HG03558 (cell line): Measurements from ENCODE around the gene HNMT.

Experiments used
- ATAC-seq: cut with Tn5 transposase; IDR thresholded peaks from one replicate; pipeline ENCODE4 v1.9.1; 2021; ENCODE audit warnings: moderate number of reproducible peaks; ENCODE audit not compliant: unreplicated experiment; ENCODE audit errors: extremely low read depth

HNMT gene

GRCh38 chr2:137944714-137945113 lies 19.6 kb upstream of the HNMT start:
- ATAC-seq, result no peak

DNA sequence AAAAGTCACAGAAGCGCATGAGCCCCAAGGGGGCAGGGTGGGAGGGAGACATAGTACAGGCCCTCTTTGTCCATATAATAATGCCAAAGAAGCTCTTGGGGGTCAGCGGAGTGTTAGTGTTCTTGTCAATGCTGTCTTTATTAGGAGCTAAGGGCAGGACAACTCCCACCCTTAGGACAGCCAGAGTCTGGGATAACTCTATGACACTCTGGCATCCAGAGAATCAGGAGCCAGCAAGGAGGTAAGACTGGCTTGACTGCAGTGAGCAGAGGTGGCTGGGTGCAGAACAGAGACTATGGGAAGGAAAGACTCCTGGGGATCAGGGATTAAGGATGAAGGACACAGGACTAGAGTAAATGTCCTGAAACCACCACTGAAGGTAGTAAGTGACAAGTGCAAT lies 19.0 kb upstream of the HNMT start:
- no peak for ATAC-seq

DNA sequence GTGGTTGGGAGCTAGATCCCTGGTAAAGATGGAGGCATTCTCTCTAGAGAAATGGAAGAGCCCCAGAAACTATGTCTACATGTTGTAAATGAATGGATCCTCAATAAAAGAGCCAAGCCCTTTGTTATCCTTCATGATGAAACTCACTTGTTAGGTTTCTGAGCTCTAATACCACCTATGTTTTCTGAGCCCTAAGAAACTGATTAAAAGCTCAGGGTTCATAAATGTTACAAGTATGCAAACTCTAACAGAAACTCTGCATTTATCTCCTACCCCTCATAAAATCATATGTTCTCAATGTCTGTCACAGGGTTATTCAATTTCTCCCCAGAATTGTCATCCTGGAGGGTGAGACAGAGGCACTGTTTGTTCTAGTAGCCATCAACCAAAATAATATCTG lies 18.0 kb upstream of the HNMT start:
- no peak for ATAC-seq

DNA sequence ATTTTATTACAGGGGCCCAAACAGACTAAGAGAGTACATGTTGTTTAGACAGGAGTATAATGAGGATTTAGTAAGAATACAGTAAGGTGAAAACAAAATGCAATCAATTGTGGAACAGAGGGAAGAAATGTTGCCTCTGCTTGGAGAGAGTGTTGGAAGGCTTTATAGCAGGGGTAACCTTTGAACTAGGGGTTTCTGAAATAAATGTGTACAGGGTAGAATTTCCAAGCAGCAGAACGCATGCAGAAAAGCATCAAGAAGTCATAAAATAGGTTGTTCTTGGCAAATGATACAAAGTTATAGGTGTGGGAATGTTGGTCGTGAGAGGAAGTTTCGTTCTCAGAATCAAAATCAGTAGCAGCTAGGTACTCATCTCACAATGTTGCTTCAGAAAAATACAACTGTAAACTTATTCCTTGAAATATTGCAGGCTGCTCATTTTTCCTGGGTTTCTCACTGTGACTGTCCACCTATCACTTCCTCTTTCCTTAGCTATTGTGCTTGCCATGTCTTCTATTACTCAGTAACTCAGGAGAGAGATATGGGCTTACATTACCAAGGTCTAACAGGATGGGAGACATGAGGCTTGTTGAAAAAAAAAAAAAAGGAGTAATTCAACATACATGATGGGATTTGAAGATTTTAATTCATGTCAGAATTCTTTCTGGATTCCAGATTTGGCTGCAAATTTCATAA lies 17.1 kb upstream of the HNMT start:
- no peak for ATAC-seq

DNA sequence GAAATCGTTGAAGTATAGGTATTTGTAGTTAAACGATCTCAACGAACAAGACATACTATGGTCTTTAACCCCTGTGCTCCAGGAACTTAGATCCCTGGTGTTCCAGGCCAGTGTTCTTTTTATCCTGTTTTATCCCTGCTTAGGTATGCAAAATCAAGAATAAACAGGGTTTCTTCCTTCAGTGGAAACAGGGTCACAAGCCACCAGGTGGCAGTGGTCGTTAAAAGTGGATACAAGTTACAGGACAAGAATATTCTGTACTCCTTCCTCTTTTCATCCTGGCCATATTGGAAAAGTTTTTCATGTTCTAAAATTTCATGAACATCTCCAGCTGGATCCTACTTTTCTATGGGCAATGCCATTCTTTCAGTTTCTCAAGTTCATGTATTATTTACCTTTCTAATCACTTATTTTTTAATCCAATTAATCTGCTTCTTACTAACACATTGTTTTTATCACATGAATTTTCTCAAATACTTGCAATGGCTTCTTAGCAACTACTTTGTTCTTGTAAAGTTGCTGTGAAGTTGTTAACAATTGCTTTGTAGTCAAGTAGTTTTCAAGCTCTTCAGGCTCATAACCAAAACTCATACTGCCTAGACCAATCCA lies 16.4 kb upstream of the HNMT start:
- no peak for ATAC-seq

- ATAC-seq, result no peak
These were observed 15.4 kb upstream of the HNMT start for GRCh38 chr2:137948894-137949293.

DNA sequence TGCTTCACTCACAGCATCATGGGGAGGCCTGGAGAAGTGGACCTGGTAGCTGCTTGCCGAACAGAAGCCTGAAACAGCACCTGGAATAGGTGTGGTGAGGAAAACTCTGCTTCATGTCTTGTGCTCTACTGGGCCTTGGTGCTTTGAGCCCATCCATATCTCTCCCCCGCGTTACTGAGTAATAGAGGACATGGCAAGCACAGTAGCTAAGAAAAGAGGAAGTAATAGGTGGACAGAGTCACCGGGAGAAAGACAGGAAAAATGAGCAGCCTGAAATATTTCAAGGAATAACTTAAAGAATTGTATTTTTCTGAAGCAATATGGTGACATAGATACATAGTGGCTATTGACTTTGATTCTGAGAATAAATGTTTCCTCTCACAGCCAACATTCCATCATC lies 14.0 kb upstream of the HNMT start:
- ATAC-seq, result no peak

DNA sequence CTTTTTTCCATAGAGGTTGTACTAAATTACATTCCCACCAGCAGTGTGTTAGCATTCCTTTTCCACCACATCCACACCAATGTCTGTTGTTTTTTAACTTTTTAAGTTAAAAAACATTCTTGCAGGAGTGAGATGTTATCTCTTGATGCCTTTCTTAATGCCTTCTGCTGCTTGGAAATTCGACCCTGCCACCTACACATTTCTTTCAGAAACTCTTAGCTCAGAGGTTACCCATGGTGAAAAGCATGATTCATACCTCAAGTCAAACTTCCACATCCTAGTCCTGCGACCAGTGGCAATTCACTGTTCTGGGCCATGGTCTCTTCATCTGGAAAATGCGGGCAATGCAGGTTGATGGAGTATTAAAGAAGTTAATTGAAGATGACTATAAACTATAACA lies 12.7 kb upstream of the HNMT start:
- no peak for ATAC-seq

- no peak for ATAC-seq
These were observed 11.6 kb upstream of the HNMT start for GRCh38 chr2:137952586-137953129.

- ATAC-seq, result no peak
These were observed 8.7 kb upstream of the HNMT start for GRCh38 chr2:137955536-137955935.

- no peak for ATAC-seq
These were observed 7.2 kb upstream of the HNMT start for GRCh38 chr2:137957033-137957432.

- ATAC-seq, result no peak
These were observed 5.1 kb upstream of the HNMT start for GRCh38 chr2:137959166-137959565.

DNA sequence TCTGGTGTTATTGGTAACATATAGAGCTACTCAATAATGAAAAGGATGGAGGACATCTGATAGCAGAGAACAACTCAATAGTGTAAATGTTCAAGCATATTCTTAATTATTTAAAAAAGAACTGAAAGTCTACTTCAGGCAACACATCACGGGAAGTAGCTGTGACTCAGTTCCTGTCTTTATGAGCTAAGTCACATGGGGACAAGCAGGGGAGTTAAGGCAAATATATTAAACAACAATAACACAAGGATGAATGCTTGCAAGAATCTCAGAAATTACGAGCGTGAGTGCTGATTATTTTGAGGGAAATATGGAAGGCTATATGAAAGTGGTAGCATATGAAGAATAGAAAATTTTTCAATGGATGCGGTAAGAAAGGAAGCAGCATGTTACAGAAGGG lies 4.0 kb upstream of the HNMT start:
- no peak for ATAC-seq

DNA sequence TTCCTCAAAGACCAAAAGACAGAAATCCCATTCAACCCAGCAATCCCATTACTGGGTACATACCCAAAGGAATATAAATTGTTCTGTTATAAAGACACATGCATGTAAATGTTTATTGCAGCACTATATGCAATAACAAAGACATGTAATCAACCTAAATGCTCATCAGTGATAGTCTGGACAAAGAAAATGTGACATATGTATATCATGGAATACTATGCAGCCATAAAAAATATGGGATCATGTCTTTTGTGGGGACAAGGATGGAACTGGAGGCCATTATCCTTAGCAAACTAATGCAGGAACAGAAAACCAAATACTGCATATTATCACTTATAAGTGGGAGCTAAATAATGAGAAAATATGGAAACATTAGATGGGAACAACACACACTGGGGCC lies 2.7 kb upstream of the HNMT start:
- no peak for ATAC-seq

GRCh38 chr2:137963535-137964065 lies 673 bp upstream of the HNMT start:
- ATAC-seq, result no peak

DNA sequence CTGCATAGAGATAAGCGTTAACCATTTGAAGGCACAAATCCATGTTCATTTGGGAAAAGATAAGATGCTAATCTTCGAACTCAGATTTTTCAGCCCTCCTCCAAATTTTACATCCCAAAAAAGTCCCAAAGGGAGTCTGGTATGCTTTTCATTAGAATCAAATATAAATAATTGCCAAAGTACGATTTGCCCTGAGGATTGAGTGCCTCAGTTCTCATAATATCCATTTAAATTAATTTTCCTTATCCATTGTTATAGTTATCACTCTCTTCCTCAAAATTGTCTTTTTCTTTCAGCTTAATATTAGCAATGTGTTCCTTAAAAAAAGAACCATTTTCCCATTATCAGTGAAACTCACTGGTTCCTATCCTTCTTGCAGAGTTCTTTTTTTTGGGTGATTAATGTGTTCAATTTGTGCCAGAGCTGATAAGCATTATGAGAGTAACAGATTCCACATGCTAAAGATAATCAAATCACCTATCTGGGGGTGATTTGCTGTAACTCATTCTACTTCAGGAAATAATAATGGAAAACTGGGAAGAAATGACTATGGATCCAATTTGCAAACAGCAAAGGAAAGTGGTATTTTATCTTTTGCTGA lies 686 bp downstream of the HNMT start:
- ATAC-seq, result no peak

- no peak for ATAC-seq
These were observed 1.8 kb downstream of the HNMT start for GRCh38 chr2:137966043-137966442.

- no peak for ATAC-seq
These were observed 2.8 kb downstream of the HNMT start for GRCh38 chr2:137967042-137967441.

DNA sequence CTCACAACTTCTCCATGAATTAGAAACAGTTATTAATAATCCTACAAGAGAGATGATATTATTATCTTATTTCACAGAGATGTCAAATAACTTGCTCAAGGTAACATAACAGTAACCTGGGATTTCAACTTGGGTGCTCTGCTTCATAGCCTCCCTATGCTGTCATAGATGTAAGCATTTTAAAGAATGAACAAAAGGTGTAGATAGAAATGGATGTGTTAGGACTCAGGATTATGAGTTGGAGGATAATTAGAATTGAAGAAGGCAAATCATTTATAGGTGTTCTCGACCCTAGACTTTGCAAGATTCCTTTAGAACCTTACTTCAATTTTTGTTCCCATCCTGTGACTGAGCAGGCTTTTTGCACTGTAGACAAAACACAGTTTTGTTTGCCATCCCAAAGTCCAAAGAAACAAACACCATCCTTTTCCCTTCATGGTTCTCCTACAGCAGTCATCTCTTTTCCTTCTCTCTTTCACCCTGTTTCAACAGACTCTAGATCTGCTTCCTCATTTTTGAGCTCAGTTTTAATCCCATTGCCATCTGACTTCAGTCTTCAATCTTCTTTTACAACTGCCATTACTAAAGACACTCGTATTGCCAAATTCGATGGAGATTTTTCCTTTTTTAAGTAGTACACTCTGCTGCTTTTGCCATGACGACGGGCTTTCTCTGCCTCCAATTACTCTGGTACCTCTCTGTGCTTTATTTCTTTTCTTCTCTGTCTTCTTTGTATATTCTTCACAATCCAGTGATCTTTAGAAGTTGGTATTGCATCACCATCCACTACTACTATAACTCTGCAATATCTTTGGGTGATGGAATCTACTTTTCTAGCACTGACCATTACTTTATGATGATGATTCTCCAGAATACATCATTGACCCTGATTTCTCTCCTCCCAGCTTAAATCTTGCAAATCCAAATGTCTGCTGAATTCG lies 4.5 kb downstream of the HNMT start:
- no peak for ATAC-seq

- no peak for ATAC-seq
These were observed 5.1 kb downstream of the HNMT start for GRCh38 chr2:137969418-137969765.
